Thyroid gland (tissue), 4 donors: ENCODE data around the gene SLC25A23.

Source experiments
- POLR2A ChIP-seq, 2 donors: fragments of 450-650 bp; IDR thresholded peaks; one replicate each; pipeline ENCODE4 v1.6.1; 2017; ENCODE audit warnings: antibody characterized with exemption in 2 of 2, mild to moderate bottlenecking in 2 of 2, moderate library complexity in 1 of 2
- TF ChIP-seq, protein P1 (sequence below), 6 experiments: fragments of 200-600 bp in 3 of 6; fragments of 450-650 bp in 3 of 6; sonication (generic) in 3 of 6; IDR thresholded peaks; one replicate each; pipeline ENCODE4 v1.5.1; 2016 to 2019; ENCODE audit warnings: antibody characterized with exemption in 6 of 6, mild to moderate bottlenecking in 2 of 6, inconsistent platforms in 1 of 6, moderate library complexity in 1 of 6

DNA sequence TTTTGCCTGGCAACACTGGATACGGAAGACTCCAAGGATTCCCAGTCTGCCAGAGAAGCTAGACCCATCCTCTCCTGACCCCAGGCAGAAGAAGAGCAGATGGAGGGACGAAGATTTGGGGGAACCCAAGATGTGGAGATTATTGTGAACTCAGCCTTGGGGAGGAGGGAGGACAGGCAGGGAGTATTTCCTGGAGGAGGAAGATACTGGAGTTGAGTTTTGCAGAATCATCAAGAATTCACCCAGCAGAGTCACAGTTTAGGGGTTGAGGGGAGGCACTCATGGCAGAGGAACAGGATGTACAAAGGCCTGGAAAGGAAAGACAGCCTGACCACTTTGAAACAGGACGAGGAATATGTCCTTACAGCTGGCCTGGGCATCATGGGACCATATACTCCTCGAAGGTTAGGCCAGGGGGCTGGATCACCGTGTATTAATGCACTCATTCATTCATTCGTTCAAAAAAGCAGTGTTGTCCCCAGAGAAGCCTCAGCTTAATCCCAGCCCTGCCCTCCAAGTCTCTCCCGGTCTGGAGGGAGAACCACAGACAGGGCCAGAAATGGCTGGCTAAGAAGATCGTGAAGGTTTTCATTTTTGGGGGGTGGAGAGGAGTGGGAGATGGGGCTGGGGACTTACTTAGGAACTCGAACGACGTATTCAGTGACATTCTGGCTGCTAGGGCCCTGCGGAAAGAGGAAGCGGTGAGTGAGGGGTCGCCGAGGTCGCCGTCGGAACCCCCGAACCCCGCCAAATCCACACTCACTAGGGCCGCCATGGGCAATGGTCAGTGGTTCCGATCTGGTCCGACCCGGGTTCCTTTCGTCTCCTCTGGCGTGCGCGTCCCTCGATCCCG, 67.1 kb downstream of the SLC25A23 start:
- no peak for TF ChIP-seq POLR2A (IDR thresholded peaks at IDR 0.05)
- TF ChIP-seq, protein P1, sequence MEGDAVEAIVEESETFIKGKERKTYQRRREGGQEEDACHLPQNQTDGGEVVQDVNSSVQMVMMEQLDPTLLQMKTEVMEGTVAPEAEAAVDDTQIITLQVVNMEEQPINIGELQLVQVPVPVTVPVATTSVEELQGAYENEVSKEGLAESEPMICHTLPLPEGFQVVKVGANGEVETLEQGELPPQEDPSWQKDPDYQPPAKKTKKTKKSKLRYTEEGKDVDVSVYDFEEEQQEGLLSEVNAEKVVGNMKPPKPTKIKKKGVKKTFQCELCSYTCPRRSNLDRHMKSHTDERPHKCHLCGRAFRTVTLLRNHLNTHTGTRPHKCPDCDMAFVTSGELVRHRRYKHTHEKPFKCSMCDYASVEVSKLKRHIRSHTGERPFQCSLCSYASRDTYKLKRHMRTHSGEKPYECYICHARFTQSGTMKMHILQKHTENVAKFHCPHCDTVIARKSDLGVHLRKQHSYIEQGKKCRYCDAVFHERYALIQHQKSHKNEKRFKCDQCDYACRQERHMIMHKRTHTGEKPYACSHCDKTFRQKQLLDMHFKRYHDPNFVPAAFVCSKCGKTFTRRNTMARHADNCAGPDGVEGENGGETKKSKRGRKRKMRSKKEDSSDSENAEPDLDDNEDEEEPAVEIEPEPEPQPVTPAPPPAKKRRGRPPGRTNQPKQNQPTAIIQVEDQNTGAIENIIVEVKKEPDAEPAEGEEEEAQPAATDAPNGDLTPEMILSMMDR (IDR thresholded peaks at IDR 0.05), result no peak
